ENCODE data around the gene CHKA. TPM values are rescaled to one million over a fixed set of nuclear protein-coding genes. Genes with fewer than 3 reads are reported as not detected.

Gene CHKA
- total and polyA plus RNA-seq, 2 experiments from 2014 or later = 37.1 to 94.4 TPM

- TF ChIP-seq CTCF (conservative IDR thresholded peaks at IDR 0.05; ENCODE audit: low read depth in 2 of 2) = no peak
- no peak for TF ChIP-seq EZH2 (IDR thresholded peaks at IDR 0.05; ENCODE audit: low read depth, unreplicated experiment)
- no peak for TF ChIP-seq EZH2phosphoT487 (IDR thresholded peaks at IDR 0.05; ENCODE audit: unreplicated experiment)
These were observed 114.5 kb downstream of the CHKA start (continued) for GRCh38 chr11:68006606-68007166.

DNA sequence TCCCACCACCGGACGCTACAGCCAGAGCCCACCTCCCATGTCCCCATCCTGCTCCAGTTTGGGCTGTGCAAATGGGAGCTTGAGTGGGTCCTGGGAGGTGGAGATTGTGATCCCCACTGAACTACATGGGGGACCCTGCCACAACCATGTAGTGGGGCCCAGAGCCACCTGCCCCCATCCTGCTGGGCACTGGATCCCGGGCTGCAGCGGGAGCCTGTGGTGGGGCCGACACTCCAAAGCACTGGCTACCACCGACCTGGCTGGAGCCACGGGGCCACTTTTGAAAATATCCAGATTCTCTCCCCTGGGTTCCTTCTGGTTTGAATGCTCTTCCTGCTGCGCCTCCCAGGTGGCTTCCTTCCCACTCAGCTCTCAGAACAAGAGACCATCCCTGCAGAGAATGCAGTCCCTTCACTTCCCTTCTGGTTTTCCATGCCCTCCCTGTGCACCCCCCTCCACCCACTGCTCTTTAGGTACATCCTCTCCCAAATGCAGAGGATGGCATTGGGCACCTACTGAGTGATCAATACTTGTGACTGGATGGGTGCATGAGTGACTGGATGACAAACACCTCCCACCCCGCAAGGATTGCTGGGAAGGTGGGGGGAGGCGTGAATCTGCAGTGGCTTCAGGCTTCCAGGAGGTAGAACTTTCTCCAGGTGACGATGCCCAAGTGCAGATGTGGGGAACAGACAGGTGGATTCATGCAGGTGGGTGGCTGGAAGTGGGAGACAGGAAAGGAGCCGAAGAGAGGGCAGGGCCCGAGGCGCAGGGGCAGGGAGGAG, 116.4 kb downstream of the CHKA start:
- Histone ChIP-seq H3K79me2 (replicated peaks; ENCODE audit: insufficient read depth) (no peaks in the 10 kb centered on the region), H2AFZ (peak overlapping the region; percentile 96), H3K4me1 (ENCODE audit: insufficient read depth) (peaks cover 5% of the 10 kb centered on the region), H3F3A (replicated peaks; ENCODE audit: low read depth) (0 out of 2 replicates have a peak, but pooled peaks cover 8% of the 10 kb centered on the region), H3K27me3 (ENCODE audit: insufficient read depth) (no peaks in the 10 kb centered on the region), H3K4me3 (peak overlapping the region; percentile 75; the same call in 1 of the 2 replicates), H3K4me2 (peak overlapping the region; percentile 84), H3K27ac (ENCODE audit: low read depth) (no peak overlapping the region), H4K20me1 (replicated peaks; ENCODE audit: insufficient read depth) (no peaks in the 10 kb centered on the region), H3K9me2 (ENCODE audit: insufficient read depth) (no peaks in the 10 kb centered on the region), H3K36me3 (ENCODE audit: insufficient read depth) (no peaks in the 10 kb centered on the region)
- Mint-ChIP-seq H3K36me3 (ENCODE audit: low read depth) (no peaks in the 10 kb centered on the region; the same call in 2 of the 3 replicates), H3K9me3 (no peaks in the 10 kb centered on the region; the same call in 2 of the 3 replicates), H3K27me3 (ENCODE audit: insufficient read depth, low read depth, poor library complexity) (peaks cover 11% of the 10 kb centered on the region), H3K4me3 (peak overlapping the region; percentile 78), H3K27ac (no peak overlapping the region), H3K4me1 (peaks cover 18% of the 10 kb centered on the region)
- DNase-seq (ENCODE audit: low spot score) = no peak
- ATAC-seq = no peak
- TF ChIP-seq JUNB (IDR thresholded peaks at IDR 0.05; ENCODE audit: unreplicated experiment) (no peak), ZNF114 (CRISPR knock-in tag; IDR thresholded peaks at IDR 0.05) (no peak), STAT1 (IDR thresholded peaks at IDR 0.05; ENCODE audit: unreplicated experiment) (no peak), ZNF462 (CRISPR knock-in tag; IDR thresholded peaks at IDR 0.05) (no peak), ZNF331 (CRISPR knock-in tag; IDR thresholded peaks at IDR 0.05; ENCODE audit: low read depth) (no peak), CTCF (conservative IDR thresholded peaks at IDR 0.05; ENCODE audit: low read depth in 2 of 2) (no peak), POLR2AphosphoS5 (IDR thresholded peaks at IDR 0.05; ENCODE audit: low read depth) (no peak), EZH2 (IDR thresholded peaks at IDR 0.05; ENCODE audit: low read depth, unreplicated experiment) (no peak), NANOG (IDR thresholded peaks at IDR 0.05; ENCODE audit: borderline replicate concordance) (no peak), CREB1 (CRISPR knock-in tag; IDR thresholded peaks at IDR 0.05; ENCODE audit: low read depth) (no peak), EZH2phosphoT487 (IDR thresholded peaks at IDR 0.05; ENCODE audit: unreplicated experiment) (no peak)
- TF ChIP-seq, protein P1, sequence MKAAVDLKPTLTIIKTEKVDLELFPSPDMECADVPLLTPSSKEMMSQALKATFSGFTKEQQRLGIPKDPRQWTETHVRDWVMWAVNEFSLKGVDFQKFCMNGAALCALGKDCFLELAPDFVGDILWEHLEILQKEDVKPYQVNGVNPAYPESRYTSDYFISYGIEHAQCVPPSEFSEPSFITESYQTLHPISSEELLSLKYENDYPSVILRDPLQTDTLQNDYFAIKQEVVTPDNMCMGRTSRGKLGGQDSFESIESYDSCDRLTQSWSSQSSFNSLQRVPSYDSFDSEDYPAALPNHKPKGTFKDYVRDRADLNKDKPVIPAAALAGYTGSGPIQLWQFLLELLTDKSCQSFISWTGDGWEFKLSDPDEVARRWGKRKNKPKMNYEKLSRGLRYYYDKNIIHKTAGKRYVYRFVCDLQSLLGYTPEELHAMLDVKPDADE (IDR thresholded peaks at IDR 0.05) = no peak
